Epithelial cell of esophagus (primary cell): ENCODE measurements around the gene PRSS37.

Source experiments
- DNase-seq: peaks from one replicate; pipeline ENCODE4 v3.0.0; 2010; ENCODE audit warnings: low read depth
- H3K4me3 ChIP-seq: 2 replicates; pipeline ENCODE4 v1.5.1; 2011; ENCODE audit warnings: mild to moderate bottlenecking, low read length, control low read depth
- CTCF ChIP-seq: IDR thresholded peaks from 2 replicates; pipeline ENCODE4 v1.5.1; 2011; ENCODE audit warnings: low read depth, mild to moderate bottlenecking, low read length, control low read depth, inconsistent platforms; ENCODE audit not compliant: insufficient read depth; ENCODE audit errors: missing control alignments

The PRSS37 gene

GRCh38 chr7:141874787-141875186, 33.5 kb upstream of the PRSS37 start:
- no peak for TF ChIP-seq CTCF
- peak; percentile 37 for DNase-seq
- no peak overlapping the region for H3K4me3 ChIP-seq

- DNase-seq, result no peak
- H3K4me3 ChIP-seq, result no peak overlapping the region
- TF ChIP-seq CTCF, result no peak
Observed at GRCh38 chr7:141872931-141873330, 31.6 kb upstream of the PRSS37 start.

GRCh38 chr7:141866974-141867373, 25.7 kb upstream of the PRSS37 start:
- H3K4me3 ChIP-seq, result no peak overlapping the region
- no peak for TF ChIP-seq CTCF
- peak; percentile 58 for DNase-seq

- no peak overlapping the region for H3K4me3 ChIP-seq
- TF ChIP-seq CTCF, result no peak
- DNase-seq, result peak; percentile 87
Observed at GRCh38 chr7:141864765-141865447, 23.6 kb upstream of the PRSS37 start.

GRCh38 chr7:141860207-141860606, 18.9 kb upstream of the PRSS37 start:
- H3K4me3 ChIP-seq, result no peak overlapping the region
- DNase-seq, result peak; percentile 52
- no peak for TF ChIP-seq CTCF

GRCh38 chr7:141847996-141848395, 6.7 kb upstream of the PRSS37 start:
- no peak for DNase-seq
- no peak for TF ChIP-seq CTCF

GRCh38 chr7:141844256-141844655, 3.0 kb upstream of the PRSS37 start:
- DNase-seq, result no peak
- H3K4me3 ChIP-seq, result no peak overlapping the region
- no peak for TF ChIP-seq CTCF

More at GRCh38 chr7:141847996-141848395, 6.7 kb upstream of the PRSS37 start:
- H3K4me3 ChIP-seq, result no peak overlapping the region
